WERI-Rb-1 (cell line): ENCODE data around the gene TSPAN3.

ENCODE experiments used
- DNase-seq: peaks from one replicate; pipeline ENCODE4 v3.0.0-alpha.2; 2020
- H3K27ac ChIP-seq: fragments of 250-450 bp; sonication (Bioruptor Pico); 2 replicates; pipeline ENCODE4 v1.5.1; 2020; ENCODE audit warnings: mild to moderate bottlenecking, moderate library complexity
- H3K27me3 ChIP-seq: fragments of 250-450 bp; sonication (Bioruptor Pico); 2 replicates; pipeline ENCODE4 v1.5.1; 2021; ENCODE audit warnings: mild to moderate bottlenecking, low read depth, moderate library complexity; ENCODE audit not compliant: insufficient read depth, severe bottlenecking
- H3K36me3 ChIP-seq: fragments of 250-450 bp; sonication (Bioruptor Pico); 2 replicates; pipeline ENCODE4 v1.5.1; 2020; ENCODE audit warnings: mild to moderate bottlenecking, moderate library complexity
- H3K4me3 ChIP-seq: 2 replicates; pipeline ENCODE4 v1.5.1; 2011; ENCODE audit warnings: low read depth, mild to moderate bottlenecking, control low read depth, low read length
- H3K9me3 ChIP-seq: fragments of 250-450 bp; sonication (Bioruptor Pico); 2 replicates; pipeline ENCODE4 v1.5.1; 2021; ENCODE audit warnings: mild to moderate bottlenecking, moderate library complexity; ENCODE audit not compliant: severe bottlenecking
- TF ChIP-seq, protein P1 (sequence below): IDR thresholded peaks from 2 replicates; pipeline ENCODE4 v1.5.1; 2011; ENCODE audit warnings: low read depth, mild to moderate bottlenecking, control low read depth, inconsistent platforms, low read length

The TSPAN3 gene

DNA sequence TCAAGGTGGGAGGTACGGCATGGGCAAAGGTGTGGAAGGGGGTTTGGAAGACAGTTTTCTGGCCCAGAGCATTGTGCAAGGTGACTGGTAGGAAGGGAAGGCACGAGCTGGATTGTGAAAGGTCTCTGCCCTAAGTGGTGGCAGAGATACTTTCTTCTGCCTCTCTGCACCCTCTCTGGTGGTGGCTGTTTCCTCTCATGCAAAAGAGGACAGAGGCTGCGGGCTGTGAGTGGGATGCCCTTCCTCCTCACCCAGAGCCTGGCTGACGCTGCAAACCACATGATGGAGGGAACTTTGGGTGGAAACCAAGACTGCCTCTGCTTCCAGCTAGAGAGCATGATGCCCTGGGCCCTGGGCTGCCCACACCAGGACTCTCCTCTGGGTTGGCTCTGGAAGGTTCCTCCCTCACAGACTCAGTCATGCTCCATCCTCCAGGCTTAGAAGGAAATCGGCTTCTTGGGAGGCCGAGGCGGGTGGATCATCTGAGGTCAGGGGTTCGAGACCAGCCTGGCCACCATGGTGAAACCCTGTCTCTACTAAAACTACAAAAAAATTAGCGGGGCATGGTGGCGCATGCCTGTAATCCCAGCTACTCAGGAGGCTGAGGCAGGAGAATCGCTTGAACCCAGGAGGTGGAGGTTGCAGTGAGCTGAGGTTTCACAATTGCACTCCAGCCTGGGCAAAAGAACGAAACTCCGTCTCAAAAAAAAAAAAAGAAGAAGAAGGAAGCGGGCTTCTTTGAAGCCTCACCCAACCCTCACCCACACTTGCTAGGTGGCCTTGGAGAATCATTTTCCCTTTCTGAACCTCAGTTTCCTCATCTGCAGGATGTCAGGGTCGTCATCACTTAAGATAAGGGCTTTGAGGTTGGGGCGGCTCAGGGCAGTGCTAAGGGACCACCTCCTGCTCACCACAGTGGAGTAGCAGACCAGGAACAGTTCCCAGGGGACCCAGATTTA lies 67.7 kb downstream of the TSPAN3 start:
- Histone ChIP-seq H3K36me3 (no peaks in the 10 kb centered on the region), H3K9me3 (no peaks in the 10 kb centered on the region), H3K4me3 (no peak overlapping the region), H3K27me3 (no peaks in the 10 kb centered on the region), H3K27ac (no peak overlapping the region)
- TF ChIP-seq, protein P1, sequence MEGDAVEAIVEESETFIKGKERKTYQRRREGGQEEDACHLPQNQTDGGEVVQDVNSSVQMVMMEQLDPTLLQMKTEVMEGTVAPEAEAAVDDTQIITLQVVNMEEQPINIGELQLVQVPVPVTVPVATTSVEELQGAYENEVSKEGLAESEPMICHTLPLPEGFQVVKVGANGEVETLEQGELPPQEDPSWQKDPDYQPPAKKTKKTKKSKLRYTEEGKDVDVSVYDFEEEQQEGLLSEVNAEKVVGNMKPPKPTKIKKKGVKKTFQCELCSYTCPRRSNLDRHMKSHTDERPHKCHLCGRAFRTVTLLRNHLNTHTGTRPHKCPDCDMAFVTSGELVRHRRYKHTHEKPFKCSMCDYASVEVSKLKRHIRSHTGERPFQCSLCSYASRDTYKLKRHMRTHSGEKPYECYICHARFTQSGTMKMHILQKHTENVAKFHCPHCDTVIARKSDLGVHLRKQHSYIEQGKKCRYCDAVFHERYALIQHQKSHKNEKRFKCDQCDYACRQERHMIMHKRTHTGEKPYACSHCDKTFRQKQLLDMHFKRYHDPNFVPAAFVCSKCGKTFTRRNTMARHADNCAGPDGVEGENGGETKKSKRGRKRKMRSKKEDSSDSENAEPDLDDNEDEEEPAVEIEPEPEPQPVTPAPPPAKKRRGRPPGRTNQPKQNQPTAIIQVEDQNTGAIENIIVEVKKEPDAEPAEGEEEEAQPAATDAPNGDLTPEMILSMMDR, result no peak
- DNase-seq, result no peak

GRCh38 chr15:77002436-77002835 lies 68.5 kb downstream of the TSPAN3 start:
- TF ChIP-seq, protein P1, result no peak
- Histone ChIP-seq H3K27me3 (no peaks in the 10 kb centered on the region), H3K27ac (no peak overlapping the region), H3K9me3 (no peaks in the 10 kb centered on the region), H3K4me3 (no peak overlapping the region), H3K36me3 (no peaks in the 10 kb centered on the region)
- DNase-seq, result no peak

- Histone ChIP-seq H3K4me3 (no peak overlapping the region), H3K27ac (no peak overlapping the region), H3K27me3 (no peaks in the 10 kb centered on the region), H3K36me3 (no peaks in the 10 kb centered on the region), H3K9me3 (no peaks in the 10 kb centered on the region)
- TF ChIP-seq, protein P1, result no peak
- DNase-seq, result no peak
These were observed 68.9 kb downstream of the TSPAN3 start for GRCh38 chr15:77001966-77002365.

GRCh38 chr15:77001351-77001750 lies 69.6 kb downstream of the TSPAN3 start:
- Histone ChIP-seq H3K27ac (no peak overlapping the region), H3K36me3 (no peaks in the 10 kb centered on the region), H3K9me3 (no peaks in the 10 kb centered on the region), H3K27me3 (no peaks in the 10 kb centered on the region), H3K4me3 (no peak overlapping the region)
- TF ChIP-seq, protein P1, result no peak
- no peak for DNase-seq

- Histone ChIP-seq H3K9me3 (no peaks in the 10 kb centered on the region), H3K27ac (no peak overlapping the region), H3K36me3 (no peaks in the 10 kb centered on the region), H3K4me3 (no peak overlapping the region), H3K27me3 (no peaks in the 10 kb centered on the region)
- TF ChIP-seq, protein P1, result no peak
- DNase-seq, result no peak
These were observed 70.9 kb downstream of the TSPAN3 start for GRCh38 chr15:76999996-77000395.
